T-cell (primary cell): ENCODE data around the gene NDC1. TPM values are rescaled to one million over a fixed set of nuclear protein-coding genes. Genes with fewer than 3 reads are reported as not detected.
A peak's percentile ranks its signal among the peaks of the same experiment; 100 is the strongest.

ENCODE experiments used
- ATAC-seq, 4 experiments: fragments of 200-7000 bp in 3 of 4; fragments of 150-1000 bp in 1 of 4; cut with Tn5 transposase; replicated peaks in 1 of 4; 1 replicate in 3 of 4; 2 replicates in 1 of 4; pipeline ENCODE4 v1.10.0; 2021; ENCODE audit warnings: moderate library complexity in 3 of 4, mild to moderate bottlenecking in 2 of 4, moderate number of reproducible peaks in 1 of 4
- CTCF ChIA-PET, 2 donors: fragments of 300-600 bp; sonication (Branson Sonifier 250); formaldehyde crosslinking; loops; one replicate each; lab custom pipeline; 2022; ENCODE audit warnings: antibody characterized with exemption in 2 of 2; lab: Charles Lee
- POLR2A ChIA-PET, 2 donors: fragments of 300-600 bp; sonication (Branson Sonifier 250); formaldehyde crosslinking; loops; one replicate each; lab custom pipeline; 2022; ENCODE audit warnings: antibody characterized with exemption in 2 of 2; lab: Charles Lee
- DNase-seq, 35 experiments: peaks; one replicate each; pipeline versions ENCODE4 v3.0.0 to v3.0.0-alpha.2; 2013 to 2023
- H3K27ac ChIP-seq: one replicate; pipeline ENCODE4 v1.5.1; 2013; ENCODE audit warnings: low read length
- H3K27me3 ChIP-seq, 2 experiments: replicated peaks in 1 of 2; 1 replicate in 1 of 2; 2 replicates in 1 of 2; pipeline versions ENCODE4 v1.6.1 to v1.7.0; 2013; ENCODE audit warnings: low read length in 1 of 2, mixed read lengths in 1 of 2; ENCODE audit not compliant: control insufficient read depth in 2 of 2, insufficient read depth in 2 of 2; ENCODE audit errors: extremely low read depth in 1 of 2
- H3K36me3 ChIP-seq, 2 donors: 1 replicate in 1 of 2; 2 replicates in 1 of 2; pipeline versions ENCODE4 v1.6.1 to v1.7.0; 2013; ENCODE audit warnings: low read length in 1 of 2; ENCODE audit not compliant: control insufficient read depth in 2 of 2, insufficient read depth in 1 of 2; ENCODE audit errors: extremely low read depth in 1 of 2
- H3K4me1 ChIP-seq, 2 experiments: 1 replicate in 1 of 2; 2 replicates in 1 of 2; pipeline versions ENCODE4 v1.6.1 to v1.7.0; 2013; ENCODE audit warnings: low read length in 2 of 2, mixed read lengths in 1 of 2; ENCODE audit not compliant: insufficient read depth in 2 of 2, control insufficient read depth in 1 of 2; ENCODE audit errors: extremely low read depth in 1 of 2
- H3K4me3 ChIP-seq, 2 donors: 1 replicate in 1 of 2; 2 replicates in 1 of 2; pipeline versions ENCODE4 v1.5.1 to v1.7.0; 2013; ENCODE audit warnings: mild to moderate bottlenecking in 2 of 2, low read length in 1 of 2, moderate library complexity in 1 of 2; ENCODE audit not compliant: control insufficient read depth in 1 of 2; ENCODE audit errors: extremely low read depth in 1 of 2
- H3K9me3 ChIP-seq: 2 replicates; pipeline ENCODE4 v1.7.0; 2013
- H3K27ac Mint-ChIP-seq, 2 donors: one replicate each; pipeline ENCODE4 v1.8.0; 2020 to 2021; ENCODE audit warnings: mild to moderate bottlenecking in 2 of 2, mixed read lengths in 2 of 2
- H3K27me3 Mint-ChIP-seq, 2 donors: one replicate each; pipeline ENCODE4 v1.8.0; 2021 to 2022; ENCODE audit warnings: mixed read lengths in 2 of 2
- H3K36me3 Mint-ChIP-seq: one replicate; pipeline ENCODE4 v1.8.0; 2021; ENCODE audit warnings: mixed read lengths
- H3K4me1 Mint-ChIP-seq, 3 donors: one replicate each; pipeline ENCODE4 v1.8.0; 2020 to 2022; ENCODE audit warnings: mixed read lengths in 3 of 3, mild to moderate bottlenecking in 1 of 3
- H3K4me3 Mint-ChIP-seq, 3 donors: one replicate each; pipeline ENCODE4 v1.8.0; 2020 to 2022; ENCODE audit warnings: mild to moderate bottlenecking in 3 of 3, mixed read lengths in 3 of 3, moderate library complexity in 3 of 3
- H3K9me3 Mint-ChIP-seq, 3 donors: one replicate each; pipeline ENCODE4 v1.8.0; 2020 to 2022; ENCODE audit warnings: mixed read lengths in 3 of 3
- WGBS: methylation state at CpG from one replicate; pipeline ENCODE4 v1.1.5; 2013; ENCODE audit warnings: missing lambda C conversion rate; ENCODE audit not compliant: insufficient coverage; 5-methylcytosine and 5-hydroxymethylcytosine counted together
- total RNA-seq, 35 experiments: library from RNA in 6 of 35; stranded (reverse) in 6 of 35; fragments of 120-200 nt in 1 of 35; gene quantifications; one replicate each; pipeline versions ENCODE4 v1.2.1 to v1.2.4 and lab custom pipeline; 2013 to 2026

NDC1 gene
- total RNA-seq, 5 donors from 2014 or later (not counting 1 experiment from before 2014, with no cell fraction given), result 5.6 to 13.3 (median 12.2) TPM

DNA sequence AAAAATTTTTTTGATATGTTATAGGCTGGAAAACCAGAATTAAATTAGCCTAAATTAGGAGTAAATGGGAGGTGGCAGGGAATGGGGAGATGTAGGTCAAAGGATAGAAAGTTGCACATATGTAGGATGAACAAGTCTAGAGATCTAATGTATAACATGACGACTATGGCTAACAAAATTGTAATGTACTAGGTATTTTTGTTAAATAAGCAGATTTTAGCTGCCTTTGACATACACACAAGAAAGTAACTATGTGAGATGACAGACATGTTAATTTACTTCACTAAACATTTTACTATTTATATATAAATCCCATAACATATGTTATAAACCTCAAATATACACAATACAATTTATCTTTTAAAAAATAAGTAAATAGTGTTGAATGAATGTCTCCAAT lies 68.9 kb downstream of the NDC1 start:
- ATAC-seq (no peak), DNase-seq (no peak)
- Mint-ChIP-seq H3K36me3 (peaks cover 64% of the 10 kb centered on the region), H3K27ac (no peak overlapping the region), H3K4me1 (peaks cover 0 to 20% (median 13%) of the 10 kb centered on the region in 3 donors), H3K4me3 (no peak overlapping the region), H3K9me3 (no peaks in the 10 kb centered on the region), H3K27me3 (no peaks in the 10 kb centered on the region)
- peaks cover 0 to 8% of the 10 kb centered on the region in 2 donors for H3K36me3 ChIP-seq
- no peak overlapping the region for H3K27ac ChIP-seq
- H3K27me3 ChIP-seq, result no peaks in the 10 kb centered on the region
- H3K4me3 ChIP-seq, result no peak overlapping the region
- H3K9me3 ChIP-seq, result no peaks in the 10 kb centered on the region
- ChIA-PET POLR2A (no interaction called here), CTCF (no interaction called here)
- no peaks in the 10 kb centered on the region for H3K4me1 ChIP-seq
- no CpG with 5 or more reads among the region's 1 CpG for WGBS

DNA sequence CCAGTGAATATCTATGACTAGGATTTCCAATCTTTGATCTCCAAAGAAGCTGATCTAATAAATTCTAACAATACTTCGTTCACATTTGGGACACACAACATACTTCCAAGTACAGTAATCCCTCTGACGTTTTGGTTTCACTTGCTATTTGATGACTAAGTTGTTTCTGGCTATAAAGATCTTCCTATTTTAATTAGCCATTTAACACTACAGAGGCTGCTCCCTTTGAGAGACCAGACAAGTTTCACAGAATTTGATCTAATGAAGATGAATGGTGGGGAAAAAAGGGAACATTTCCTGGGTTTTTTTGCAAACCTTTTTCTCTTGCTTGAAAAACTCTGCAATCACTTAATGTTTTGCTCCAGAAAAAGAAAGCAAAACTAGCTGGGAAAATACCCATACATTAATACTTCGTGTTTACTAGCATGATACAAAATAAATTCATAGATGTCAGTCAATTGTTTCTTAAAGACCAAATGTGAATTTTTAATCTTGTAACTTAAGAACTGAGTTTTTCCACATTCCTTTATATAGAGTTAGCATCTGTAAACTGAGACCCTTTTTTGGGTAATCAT lies 71.2 kb downstream of the NDC1 start:
- Histone ChIP-seq H3K9me3 (no peaks in the 10 kb centered on the region), H3K4me1 (no peaks in the 10 kb centered on the region), H3K4me3 (no peak overlapping the region), H3K27me3 (no peaks in the 10 kb centered on the region), H3K36me3 (no peaks in the 10 kb centered on the region), H3K27ac (peak overlapping the region; percentile 15)
- H3K27ac Mint-ChIP-seq, result peak overlapping the region; percentile 44 to 69
- WGBS, result no CpG with 5 or more reads among the region's 3 CpGs
- peaks cover 0 to 5% (median 4%) of the 10 kb centered on the region in 3 donors for H3K9me3 Mint-ChIP-seq
- H3K27me3 Mint-ChIP-seq, result no peaks in the 10 kb centered on the region
- ChIA-PET POLR2A (no interaction called here), CTCF (no interaction called here)
- peaks cover 0 to 20% (median 13%) of the 10 kb centered on the region in 3 donors for H3K4me1 Mint-ChIP-seq
- DNase-seq (peak in 1 of 35 experiments; percentile 13), ATAC-seq (no peak)
- H3K36me3 Mint-ChIP-seq, result peaks cover 66% of the 10 kb centered on the region
- peak overlapping the region in 1 of 3 donors; percentile 55 for H3K4me3 Mint-ChIP-seq

DNA sequence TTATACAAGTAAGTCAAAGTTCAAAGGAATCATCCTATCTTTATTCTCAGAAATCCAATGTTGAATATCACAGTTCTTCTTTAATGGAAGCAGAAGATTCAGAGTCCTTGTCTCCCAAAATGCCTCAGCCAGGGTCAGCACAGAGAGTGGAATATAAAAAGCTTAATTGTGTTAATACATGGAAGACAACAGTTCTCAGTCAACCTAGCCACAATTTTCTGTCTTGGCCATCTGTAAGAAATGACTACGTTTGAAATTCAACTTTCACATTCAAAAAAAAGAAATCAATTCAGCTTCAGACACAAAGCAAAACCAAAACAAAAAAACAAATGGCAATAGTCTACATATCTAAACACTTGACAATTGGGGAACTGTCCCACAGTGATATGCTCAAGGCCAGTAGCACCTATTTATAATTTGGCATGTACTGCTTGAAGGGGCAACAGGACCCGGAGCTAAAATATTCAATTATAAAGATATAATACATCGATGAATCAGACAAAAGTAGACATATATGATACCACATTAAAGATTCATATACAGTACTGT lies 71.8 kb downstream of the NDC1 start:
- no peak for ATAC-seq
- H3K27me3 Mint-ChIP-seq, result no peaks in the 10 kb centered on the region
- H3K4me1 Mint-ChIP-seq, result peaks cover 0 to 20% (median 13%) of the 10 kb centered on the region in 3 donors
- peaks cover 63% of the 10 kb centered on the region for H3K36me3 Mint-ChIP-seq
- no peak overlapping the region for H3K4me3 ChIP-seq
- ChIA-PET POLR2A (no interaction called here), CTCF (no interaction called here)
- no peaks in the 10 kb centered on the region for H3K36me3 ChIP-seq
- DNase-seq, result no peak
- H3K9me3 Mint-ChIP-seq, result peaks cover 0 to 5% (median 5%) of the 10 kb centered on the region in 3 donors
- H3K4me1 ChIP-seq, result no peaks in the 10 kb centered on the region
- H3K9me3 ChIP-seq, result no peaks in the 10 kb centered on the region
- H3K4me3 Mint-ChIP-seq, result peak overlapping the region in 1 of 3 donors; percentile 21
- peak overlapping the region; percentile 15 for H3K27ac ChIP-seq
- WGBS, result 14% methylated on average over 1 of the region's 3 CpGs
- peak overlapping the region; percentile 39 to 69 for H3K27ac Mint-ChIP-seq
- no peaks in the 10 kb centered on the region for H3K27me3 ChIP-seq

- ChIA-PET CTCF (interaction anchor here in 1 of 2 donors (0.5 to 0.7 kb wide), 2 partner anchors 194 to 656 kb away, joined by 4 read pairs; no protein-coding TSS in a partner anchor), POLR2A (no interaction called here)
- Mint-ChIP-seq H3K9me3 (peaks cover 0 to 5% (median 5%) of the 10 kb centered on the region in 3 donors), H3K27ac (peak overlapping the region; percentile 15 to 61), H3K27me3 (no peaks in the 10 kb centered on the region), H3K4me3 (no peak overlapping the region), H3K4me1 (peaks cover 0 to 20% (median 13%) of the 10 kb centered on the region in 3 donors), H3K36me3 (peaks cover 57% of the 10 kb centered on the region)
- H3K4me3 ChIP-seq, result no peak overlapping the region
- ATAC-seq (peak in 2 of 4 experiments; percentile 71 to 76), DNase-seq (peak in 1 of 35 experiments; percentile 54)
- H3K27me3 ChIP-seq, result no peaks in the 10 kb centered on the region
- H3K27ac ChIP-seq, result peak overlapping the region; percentile 15
- no peaks in the 10 kb centered on the region for H3K9me3 ChIP-seq
- no peaks in the 10 kb centered on the region for H3K4me1 ChIP-seq
- no CpG with 5 or more reads among the region's 1 CpG for WGBS
- no peaks in the 10 kb centered on the region for H3K36me3 ChIP-seq
These were observed 72.4 kb downstream of the NDC1 start for GRCh38 chr1:53765657-53766056.

- H3K9me3 ChIP-seq, result no peaks in the 10 kb centered on the region
- H3K4me1 ChIP-seq, result no peaks in the 10 kb centered on the region
- no peak overlapping the region for H3K27ac ChIP-seq
- 100% methylated on average over 1 of the region's 2 CpGs for WGBS
- Mint-ChIP-seq H3K27ac (no peak overlapping the region), H3K36me3 (peaks cover 57% of the 10 kb centered on the region), H3K27me3 (no peaks in the 10 kb centered on the region), H3K4me1 (peaks cover 0 to 20% (median 13%) of the 10 kb centered on the region in 3 donors), H3K4me3 (no peak overlapping the region), H3K9me3 (peaks cover 0 to 5% (median 5%) of the 10 kb centered on the region in 3 donors)
- POLR2A ChIA-PET, result no interaction called here
- no peak for ATAC-seq
- no peaks in the 10 kb centered on the region for H3K36me3 ChIP-seq
- DNase-seq, result no peak
- H3K27me3 ChIP-seq, result no peaks in the 10 kb centered on the region
- H3K4me3 ChIP-seq, result no peak overlapping the region
- CTCF ChIA-PET, result no interaction called here
These were observed 74.2 kb downstream of the NDC1 start for GRCh38 chr1:53763911-53764310.

DNA sequence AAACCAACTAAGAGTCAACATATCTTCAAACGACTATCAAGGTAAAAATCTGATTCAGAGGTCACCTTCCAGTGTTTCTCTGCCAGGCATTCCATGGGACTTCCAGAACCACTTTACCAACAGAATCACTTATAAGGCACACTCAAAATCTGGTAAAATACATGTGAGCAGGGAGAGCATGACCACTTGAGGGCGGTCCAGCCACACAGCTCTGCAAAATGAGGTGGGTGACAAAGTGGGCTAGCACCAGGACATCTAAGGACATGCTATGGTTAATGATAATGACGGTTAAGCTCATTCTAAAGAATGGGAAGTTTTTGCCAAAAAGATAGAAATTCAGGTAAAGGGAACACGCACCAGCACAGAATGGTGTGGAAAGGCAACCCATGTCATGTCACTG lies 74.6 kb downstream of the NDC1 start:
- H3K27me3 Mint-ChIP-seq, result no peaks in the 10 kb centered on the region
- Histone ChIP-seq H3K27ac (no peak overlapping the region), H3K36me3 (no peaks in the 10 kb centered on the region), H3K9me3 (no peaks in the 10 kb centered on the region), H3K4me3 (no peak overlapping the region), H3K4me1 (no peaks in the 10 kb centered on the region), H3K27me3 (no peaks in the 10 kb centered on the region)
- no CpG with 5 or more reads among the region's 4 CpGs for WGBS
- POLR2A ChIA-PET, result no interaction called here
- ATAC-seq (no peak), DNase-seq (no peak)
- H3K4me3 Mint-ChIP-seq, result no peak overlapping the region
- peaks cover 0 to 5% (median 5%) of the 10 kb centered on the region in 3 donors for H3K9me3 Mint-ChIP-seq
- H3K27ac Mint-ChIP-seq, result no peak overlapping the region
- peaks cover 0 to 20% (median 13%) of the 10 kb centered on the region in 3 donors for H3K4me1 Mint-ChIP-seq
- CTCF ChIA-PET, result interaction anchor here in 1 of 2 donors (0.7 kb wide), 1 partner anchor 9 kb away, joined by 3 read pairs; no protein-coding TSS in a partner anchor
- peaks cover 53% of the 10 kb centered on the region for H3K36me3 Mint-ChIP-seq
